OCI-LY7 (cell line): ENCODE results near the gene NFKBIB. TPM values are rescaled to one million over a fixed set of nuclear protein-coding genes. Genes with fewer than 3 reads are reported as not detected.

Experiments used
- BruUV-seq: library from RNA; stranded (reverse); fragments of 400-500 nt; replicated peaks from 2 replicates; lab custom pipeline; 2021; lab: Mats Ljungman, UMichigan
- CTCF ChIA-PET: fragments of 300-600 bp; sonication (Branson Sonifier 250); formaldehyde crosslinking; loops from one replicate; lab custom pipeline; 2022; ENCODE audit warnings: antibody characterized with exemption; ENCODE audit not compliant: unreplicated experiment; lab: Charles Lee
- POLR2A ChIA-PET: fragments of 300-600 bp; sonication (Branson Sonifier 250); formaldehyde crosslinking; loops from one replicate; lab custom pipeline; 2022; ENCODE audit warnings: antibody characterized with exemption; lab: Charles Lee
- DNase-seq: peaks from one replicate; pipeline ENCODE4 v3.0.0-alpha.2; 2015; ENCODE audit warnings: low spot score
- H2AFZ ChIP-seq: fragments of 200-600 bp; sonication (generic), shearing (Covaris generic); 2 replicates; pipeline ENCODE4 v1.6.1; 2014; ENCODE audit warnings: mild to moderate bottlenecking, antibody characterized with exemption, low read length, moderate library complexity
- H3K27ac ChIP-seq: fragments of 200-600 bp; sonication (generic); 2 replicates; pipeline ENCODE4 v1.5.1; 2014; ENCODE audit warnings: mixed run types, low read depth, mild to moderate bottlenecking, moderate library complexity, low read length, inconsistent platforms; ENCODE audit not compliant: poor library complexity, severe bottlenecking
- H3K36me3 ChIP-seq: fragments of 200-600 bp; sonication (generic); 2 replicates; pipeline ENCODE4 v1.6.1; 2014; ENCODE audit warnings: mild to moderate bottlenecking, antibody characterized with exemption, low read length, moderate library complexity, mixed read lengths; ENCODE audit not compliant: insufficient read depth
- H3K4me1 ChIP-seq: fragments of 200-600 bp; sonication (generic); 2 replicates; pipeline ENCODE4 v1.5.1; 2014; ENCODE audit warnings: mild to moderate bottlenecking, low read length; ENCODE audit not compliant: insufficient read depth, poor library complexity, severe bottlenecking
- H3K4me2 ChIP-seq: fragments of 200-600 bp; sonication (generic); 2 replicates; pipeline ENCODE4 v1.6.1; 2014; ENCODE audit warnings: mild to moderate bottlenecking, low read length
- H3K4me3 ChIP-seq: fragments of 200-600 bp; sonication (generic); 2 replicates; pipeline ENCODE4 v1.5.1; 2014; ENCODE audit warnings: mild to moderate bottlenecking, low read depth, low read length; ENCODE audit not compliant: poor library complexity, severe bottlenecking
- H3K79me2 ChIP-seq: fragments of 200-600 bp; sonication (generic); 2 replicates; pipeline ENCODE4 v1.6.1; 2016; ENCODE audit warnings: low read depth, mild to moderate bottlenecking, low read length, moderate library complexity, mixed read lengths; ENCODE audit not compliant: insufficient read depth
- H3K9me2 ChIP-seq: fragments of 200-600 bp; sonication (generic); 2 replicates; pipeline ENCODE4 v1.6.1; 2016; ENCODE audit warnings: mild to moderate bottlenecking, low read length, mixed read lengths; ENCODE audit not compliant: insufficient read depth
- H3K9me3 ChIP-seq: fragments of 200-600 bp; sonication (generic); 2 replicates; pipeline ENCODE4 v1.6.1; 2014; ENCODE audit warnings: mild to moderate bottlenecking, mixed run types, low read length, mixed read lengths
- H4K20me1 ChIP-seq: fragments of 200-600 bp; sonication (generic); 2 replicates; pipeline ENCODE4 v1.6.1; 2014; ENCODE audit warnings: mild to moderate bottlenecking, antibody characterized with exemption, low read length, moderate library complexity, mixed read lengths; ENCODE audit not compliant: insufficient read depth
- CTCF ChIP-seq: fragments of 200-600 bp; sonication (generic); conservative IDR thresholded peaks from 2 replicates; pipeline ENCODE4 v1.5.1; 2014; ENCODE audit warnings: mild to moderate bottlenecking, antibody characterized with exemption, low read length, moderate library complexity, mixed read lengths
- EZH2phosphoT487 ChIP-seq: fragments of 200-600 bp; sonication (generic); IDR thresholded peaks from 2 replicates; pipeline ENCODE4 v1.6.1; 2018; ENCODE audit warnings: low read depth, borderline replicate concordance, mild to moderate bottlenecking, mixed run types, antibody characterized with exemption, low read length, moderate library complexity, mixed read lengths
- intact Hi-C: fragments of 100-400 bp; cut with micrococcal nuclease; formaldehyde crosslinking; loops from one replicate; pipeline ENCODE4 v1.10.0; 2022; ENCODE audit not compliant: unreplicated experiment
- total RNA-seq, 2 experiments: library from RNA; depleted of rRNA in 1 of 2; stranded (reverse); fragments of >200 nt in 1 of 2; shearing (Covaris generic) in 1 of 2; gene quantifications; 2 replicates each; pipeline ENCODE4 v1.2.3, GENCODE V29; 2014 to 2022

The NFKBIB gene
- total RNA-seq, 2 experiments from 2014 or later: 20.4 to 25.3 TPM

DNA sequence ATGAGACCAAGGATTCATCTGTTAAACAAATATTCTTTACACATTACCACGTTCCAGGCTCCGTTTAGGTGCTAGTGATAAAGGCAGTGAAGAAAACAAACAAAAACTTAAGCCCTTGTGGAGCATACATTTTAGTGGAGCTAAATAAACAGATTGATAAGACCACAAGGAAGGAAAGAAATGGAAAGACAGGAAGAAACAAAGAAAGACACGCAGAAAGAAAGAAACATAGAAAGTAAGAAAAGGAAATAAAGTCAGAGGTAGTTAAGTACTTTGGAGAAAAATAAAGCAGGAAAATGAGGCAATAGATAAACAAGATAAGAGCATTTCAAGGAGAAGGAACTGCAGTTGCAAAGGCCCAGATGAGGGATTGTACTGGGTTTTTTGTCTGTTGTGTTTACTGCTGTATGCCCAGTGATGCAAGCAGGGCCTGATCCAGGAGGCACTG lies 998 bp downstream of the NFKBIB start:
- Histone ChIP-seq H3K4me2 (peak overlapping the region; percentile 86), H2AFZ (peak overlapping the region; percentile 80), H3K4me1 (peaks cover 16% of the 10 kb centered on the region), H3K4me3 (peak overlapping the region; percentile 83), H4K20me1 (no peaks in the 10 kb centered on the region), H3K36me3 (peaks cover 9% of the 10 kb centered on the region), H3K27ac (peak overlapping the region; percentile 7), H3K79me2 (peaks cover 19% of the 10 kb centered on the region), H3K9me3 (peaks cover 4% of the 10 kb centered on the region; the same call in 1 of the 2 replicates), H3K9me2 (no peaks in the 10 kb centered on the region)
- intact Hi-C loops: no loop called here
- no TSS peak for BruUV-seq
- no peak for DNase-seq
- CTCF ChIA-PET: interaction anchor here (1.6 kb wide), 1 partner anchor 29 kb away, joined by 5 read pairs; the partner anchor contains the start of genes MRPS12 and SARS2
- TF ChIP-seq CTCF (no peak), EZH2phosphoT487 (no peak)
- POLR2A ChIA-PET: interaction anchor here (0.6 to 1.3 kb wide), 5 partner anchors 57 to 259 kb away, joined by 3 to 6 read pairs (median 3); no protein-coding TSS in a partner anchor

DNA sequence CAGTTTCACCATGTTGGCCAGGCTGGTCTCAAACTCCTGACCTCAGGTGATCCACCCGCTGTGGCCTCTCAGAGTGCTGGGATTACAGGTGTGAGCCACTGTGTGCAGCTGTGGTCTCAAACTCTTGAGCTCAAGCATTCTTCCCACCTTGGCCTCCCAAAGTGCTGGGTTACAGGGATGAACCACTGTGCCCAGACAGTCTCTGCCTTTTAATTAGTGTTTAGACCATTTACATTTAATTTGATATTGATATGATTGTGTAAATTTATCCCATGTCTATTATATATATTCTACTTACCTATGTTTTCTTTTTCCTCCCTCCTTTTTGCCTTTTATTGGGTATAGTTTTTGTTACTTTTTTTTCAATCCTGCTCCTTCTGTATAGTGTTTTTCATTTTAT lies 1.9 kb downstream of the NFKBIB start:
- Histone ChIP-seq H4K20me1 (no peaks in the 10 kb centered on the region), H3K4me1 (peaks cover 16% of the 10 kb centered on the region), H3K4me3 (no peak overlapping the region), H3K9me2 (no peaks in the 10 kb centered on the region), H3K36me3 (peaks cover 13% of the 10 kb centered on the region), H2AFZ (no peak overlapping the region), H3K27ac (no peak overlapping the region), H3K79me2 (peaks cover 19% of the 10 kb centered on the region), H3K9me3 (peaks cover 4% of the 10 kb centered on the region; the same call in 1 of the 2 replicates), H3K4me2 (peak overlapping the region; percentile 86; the same call in 1 of the 2 replicates)
- intact Hi-C loops: no loop called here
- BruUV-seq: no TSS peak
- TF ChIP-seq CTCF (no peak), EZH2phosphoT487 (no peak)
- ChIA-PET CTCF (no interaction called here), POLR2A (no interaction called here)
- DNase-seq: no peak
